ENCODE measurements around the gene CD164L2.
"Not testable (repeated sequence)": the region's sequence is repeated elsewhere in the genome, so short reads cannot be mapped to it uniquely, and the experiment has no call there.

GRCh38 chr1:27406791-27407190 is 23.7 kb upstream of the CD164L2 start:
- TF ChIP-seq POLR2A, CTCF, POLR2AphosphoS5, EP300 (IDR thresholded peaks at IDR 0.05): not testable (repeated sequence)
